ENCODE data around the gene TRPM6.
A peak's percentile ranks its signal among the peaks of the same experiment; 100 is the strongest.

The TRPM6 gene

GRCh38 chr9:74804018-74804385 is 83.7 kb downstream of the TRPM6 start:
- H3K4me3 ChIP-seq (ENCODE audit: control insufficient read depth, low read depth, low read length): no peak overlapping the region
- no peak for TF ChIP-seq CTCF (conservative IDR thresholded peaks at IDR 0.05; ENCODE audit: control insufficient read depth, insufficient read depth, low read depth, low read length)
- DNase-seq (ENCODE audit: low read depth): no peak

GRCh38 chr9:74803376-74804017 is 84.2 kb downstream of the TRPM6 start:
- H3K4me3 ChIP-seq (ENCODE audit: control insufficient read depth, low read depth, low read length): no peak overlapping the region
- no peak for TF ChIP-seq CTCF (conservative IDR thresholded peaks at IDR 0.05; ENCODE audit: control insufficient read depth, insufficient read depth, low read depth, low read length)
- DNase-seq (ENCODE audit: low read depth): no peak

GRCh38 chr9:74800226-74800625 is 87.5 kb downstream of the TRPM6 start:
- TF ChIP-seq CTCF (conservative IDR thresholded peaks at IDR 0.05; ENCODE audit: control insufficient read depth, insufficient read depth, low read depth, low read length): no peak
- no peak overlapping the region for H3K4me3 ChIP-seq (ENCODE audit: control insufficient read depth, low read depth, low read length)
- no peak for DNase-seq (ENCODE audit: low read depth)

GRCh38 chr9:74795803-74796202 is 91.9 kb downstream of the TRPM6 start:
- no peak for TF ChIP-seq CTCF (conservative IDR thresholded peaks at IDR 0.05; ENCODE audit: control insufficient read depth, insufficient read depth, low read depth, low read length)
- DNase-seq (ENCODE audit: low read depth): no peak

GRCh38 chr9:74795081-74795480 is 92.6 kb downstream of the TRPM6 start:
- DNase-seq (ENCODE audit: low read depth): no peak
- H3K4me3 ChIP-seq (ENCODE audit: control insufficient read depth, low read depth, low read length): no peak overlapping the region
- TF ChIP-seq CTCF (conservative IDR thresholded peaks at IDR 0.05; ENCODE audit: control insufficient read depth, insufficient read depth, low read depth, low read length): no peak

More at GRCh38 chr9:74795803-74796202, 91.9 kb downstream of the TRPM6 start:
- no peak overlapping the region for H3K4me3 ChIP-seq (ENCODE audit: control insufficient read depth, low read depth, low read length)

- DNase-seq (ENCODE audit: low read depth): peak; percentile 81
- no peak for TF ChIP-seq CTCF (conservative IDR thresholded peaks at IDR 0.05; ENCODE audit: control insufficient read depth, insufficient read depth, low read depth, low read length)
- H3K4me3 ChIP-seq (ENCODE audit: control insufficient read depth, low read depth, low read length): no peak overlapping the region
These were observed 103.2 kb downstream of the TRPM6 start for GRCh38 chr9:74784506-74784905.

- H3K4me3 ChIP-seq (ENCODE audit: control insufficient read depth, low read depth, low read length): no peak overlapping the region
- DNase-seq (ENCODE audit: low read depth): peak; percentile 64
- TF ChIP-seq CTCF (conservative IDR thresholded peaks at IDR 0.05; ENCODE audit: control insufficient read depth, insufficient read depth, low read depth, low read length): no peak
These were observed 104.3 kb downstream of the TRPM6 start for GRCh38 chr9:74783408-74783807.

Measured in fibroblast of mammary gland (primary cell).